Measurements from ENCODE around the gene SLC50A1. TPM values are rescaled to one million over a fixed set of nuclear protein-coding genes. Genes with fewer than 3 reads are reported as not detected.

SLC50A1 gene
- 44.7 TPM for total RNA-seq
- long read RNA-seq, transcript SLC50A1-203 (6 exons, 1,300 nt) = major isoform, 19 of 41 reads
- long read RNA-seq, transcript SLC50A1-206 (6 exons, 1,346 nt) = minor isoform, 5 of 41 reads
- long read RNA-seq, transcript SLC50A1-202 (5 exons, 1,218 nt) = minor isoform, 5 of 41 reads
- long read RNA-seq, partial matches to known transcripts = 4 of 41 reads
- long read RNA-seq, other reads (novel, unspliced or antisense) = 4 of 41 reads

- H3K27ac ChIP-seq = peak within 1 kb of the TSS; percentile 91
- peak; percentile 30 for TF ChIP-seq CTCF (IDR thresholded peaks at IDR 0.05)
- H3K27me3 ChIP-seq = no peaks in the 10 kb centered on the region
- intact Hi-C loops (cut with DNase I) = no loop called here
- DNase-seq (peak; percentile 98), ATAC-seq (peak; percentile 91)
- peaks cover 45% of the 10 kb centered on the region for H3K4me1 ChIP-seq
- peak within 1 kb of the TSS; percentile 60 for H3K4me3 ChIP-seq
- H3K36me3 ChIP-seq = peaks cover 47% of the 10 kb centered on the region
- H3K9me3 ChIP-seq = no peaks in the 10 kb centered on the region
Measured at GRCh38 chr1:155135415-155136028, at the start of gene SLC50A1. Gene SLC50A1, plus strand, starts transcription at chr1:155135852. Its CDS starts 60 bp downstream, at chr1:155135912.

DNA sequence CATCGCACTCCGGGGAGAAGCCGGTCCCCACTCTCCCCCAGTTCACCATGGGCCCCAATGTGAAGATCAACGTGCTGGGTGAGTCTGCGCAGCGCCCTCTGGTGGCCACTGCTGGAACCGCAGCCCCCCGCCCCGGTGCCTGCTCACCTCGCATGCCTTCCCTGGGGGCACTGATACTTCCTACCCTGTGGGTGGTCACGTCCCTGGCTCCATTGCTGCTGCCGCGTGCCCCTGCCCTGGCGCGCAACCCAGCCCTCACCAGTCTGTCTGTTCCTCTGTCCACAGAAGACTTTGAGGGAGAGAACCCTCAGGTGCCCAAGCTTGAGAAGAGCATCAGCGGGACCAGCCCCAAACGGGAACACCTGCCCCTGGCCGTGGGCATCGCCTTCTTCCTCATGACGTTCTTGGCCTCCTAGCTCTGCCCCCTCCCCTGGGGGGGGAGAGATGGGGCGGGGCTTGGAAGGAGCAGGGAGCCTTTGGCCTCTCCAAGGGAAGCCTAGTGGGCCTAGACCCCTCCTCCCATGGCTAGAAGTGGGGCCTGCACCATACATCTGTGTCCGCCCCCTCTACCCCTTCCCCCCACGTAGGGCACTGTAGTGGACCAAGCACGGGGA, 49.4 kb upstream of the SLC50A1 start:
- Histone ChIP-seq H3K36me3 (no peaks in the 10 kb centered on the region), H3K4me3 (peak overlapping the region; percentile 80), H3K27me3 (peaks cover 32% of the 10 kb centered on the region), H3K27ac (no peak overlapping the region), H3K9me3 (no peaks in the 10 kb centered on the region), H3K4me1 (peaks cover 28% of the 10 kb centered on the region)
- intact Hi-C loops (cut with DNase I) = no loop called here
- ATAC-seq = peak; percentile 63
- peak; percentile 99 for TF ChIP-seq CTCF (IDR thresholded peaks at IDR 0.05)
- peak; percentile 86 for DNase-seq

DNA sequence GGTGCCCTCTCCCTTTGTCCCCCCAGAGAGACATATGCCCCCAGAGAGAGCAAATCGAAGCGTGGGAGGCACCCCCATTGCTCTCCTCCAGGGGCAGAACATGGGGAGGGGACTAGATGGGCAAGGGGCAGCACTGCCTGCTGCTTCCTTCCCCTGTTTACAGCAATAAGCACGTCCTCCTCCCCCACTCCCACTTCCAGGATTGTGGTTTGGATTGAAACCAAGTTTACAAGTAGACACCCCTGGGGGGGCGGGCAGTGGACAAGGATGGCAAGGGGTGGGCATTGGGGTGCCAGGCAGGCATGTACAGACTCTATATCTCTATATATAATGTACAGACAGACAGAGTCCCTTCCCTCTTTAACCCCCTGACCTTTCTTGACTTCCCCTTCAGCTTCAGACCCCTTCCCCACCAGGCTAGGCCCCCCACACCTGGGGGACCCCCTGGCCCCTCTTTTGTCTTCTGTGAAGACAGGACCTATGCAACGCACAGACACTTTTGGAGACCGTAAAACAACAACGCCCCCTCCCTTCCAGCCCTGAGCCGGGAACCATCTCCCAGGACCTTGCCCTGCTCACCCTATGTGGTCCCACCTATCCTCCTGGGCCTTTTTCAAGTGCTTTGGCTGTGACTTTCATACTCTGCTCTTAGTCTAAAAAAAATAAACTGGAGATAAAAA, 48.7 kb upstream of the SLC50A1 start:
- intact Hi-C loops (cut with DNase I) = no loop called here
- Histone ChIP-seq H3K4me3 (no peak overlapping the region), H3K36me3 (no peaks in the 10 kb centered on the region), H3K4me1 (peaks cover 21% of the 10 kb centered on the region), H3K27ac (no peak overlapping the region), H3K27me3 (peaks cover 25% of the 10 kb centered on the region), H3K9me3 (no peaks in the 10 kb centered on the region)
- DNase-seq (no peak), ATAC-seq (no peak)
- no peak for TF ChIP-seq CTCF (IDR thresholded peaks at IDR 0.05)

DNA sequence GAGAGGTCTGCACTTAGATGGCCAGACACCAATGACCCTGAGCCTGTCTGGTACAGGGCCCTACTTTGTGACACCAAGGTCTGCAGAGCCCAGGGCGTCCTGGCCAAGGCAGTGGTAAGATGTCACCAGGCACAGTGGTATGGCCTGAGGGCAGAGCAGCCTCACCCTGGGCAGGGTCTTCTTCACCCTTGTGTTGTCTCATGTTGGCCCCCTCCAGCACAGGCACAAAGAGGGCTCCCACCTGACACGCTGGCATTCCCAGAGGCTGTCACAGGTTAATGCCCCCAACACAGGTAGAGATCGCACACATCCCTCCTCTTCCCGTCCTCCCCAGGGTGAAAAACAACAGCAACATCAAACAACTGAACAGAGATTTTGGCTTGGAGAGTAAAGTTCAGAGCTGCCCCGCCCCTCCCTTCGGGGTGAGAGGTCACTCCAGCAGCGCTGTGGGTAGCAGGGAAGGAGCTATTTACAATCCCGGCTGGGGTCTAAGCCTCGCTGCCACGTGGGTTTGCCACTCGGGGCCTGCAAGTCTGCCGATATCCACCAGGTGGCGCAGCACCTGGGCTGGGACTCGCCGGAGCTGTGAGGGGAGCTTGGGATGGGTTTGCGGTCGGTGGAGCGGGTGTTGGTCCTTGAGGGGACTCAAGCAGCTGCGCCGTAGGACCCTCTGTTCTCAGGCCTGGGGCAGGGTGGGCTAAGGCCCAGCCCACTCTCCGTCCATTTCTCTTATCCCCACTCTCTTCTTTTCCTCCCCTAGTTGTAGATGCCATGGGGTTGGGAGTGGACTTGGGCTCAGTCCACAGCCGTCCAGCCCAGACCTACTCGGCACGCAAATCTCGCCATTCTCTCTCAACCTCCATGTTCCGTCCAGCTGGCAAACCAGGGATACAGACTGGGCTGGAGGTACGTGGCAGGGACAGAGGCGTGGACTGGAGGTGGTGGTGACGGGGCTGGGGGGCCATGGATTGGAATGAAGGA, 44.3 kb upstream of the SLC50A1 start:
- peak; percentile 84 for ATAC-seq
- intact Hi-C loops (cut with DNase I) = loop anchor here (5.0 kb wide), 2 partner anchors 36 to 76 kb away; partner anchors contain the start of gene EFNA1
- H3K9me3 ChIP-seq = no peaks in the 10 kb centered on the region
- no peak overlapping the region for H3K27ac ChIP-seq
- H3K27me3 ChIP-seq = no peaks in the 10 kb centered on the region
- no peaks in the 10 kb centered on the region for H3K36me3 ChIP-seq
- DNase-seq = peak; percentile 89
- H3K4me1 ChIP-seq = peaks cover 12% of the 10 kb centered on the region
- peak; percentile 99 for TF ChIP-seq CTCF (IDR thresholded peaks at IDR 0.05)
- no peak overlapping the region for H3K4me3 ChIP-seq

DNA sequence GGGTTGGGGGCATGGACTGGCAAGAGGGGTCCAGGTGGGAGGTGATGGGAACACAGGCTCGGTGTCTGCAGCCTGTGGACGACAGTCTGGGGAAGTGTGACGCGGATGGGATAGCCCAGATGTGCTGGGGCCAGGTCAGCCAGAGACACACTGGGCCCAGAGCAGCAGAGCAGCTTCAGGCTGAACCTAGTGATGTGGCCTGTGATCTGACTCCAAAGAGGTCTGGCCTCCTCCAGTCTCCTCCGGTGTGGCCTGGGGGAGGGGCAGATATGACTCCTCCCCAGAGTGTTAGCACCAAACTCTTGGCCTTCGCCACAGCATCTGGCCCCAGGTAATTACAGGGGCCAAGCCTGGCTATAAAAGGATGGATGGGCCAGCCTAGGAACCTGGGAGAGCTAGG, 43.5 kb upstream of the SLC50A1 start:
- intact Hi-C loops (cut with DNase I) = loop anchor here (5.0 kb wide), 2 partner anchors 35 to 75 kb away; partner anchors contain the start of gene EFNA1
- DNase-seq = no peak
- no peaks in the 10 kb centered on the region for H3K27me3 ChIP-seq

More for the DNA sequence above, 43.5 kb upstream of the SLC50A1 start:
- Histone ChIP-seq H3K4me1 (peaks cover 12% of the 10 kb centered on the region), H3K36me3 (no peaks in the 10 kb centered on the region), H3K4me3 (no peak overlapping the region), H3K27ac (no peak overlapping the region), H3K9me3 (no peaks in the 10 kb centered on the region)
- TF ChIP-seq CTCF (IDR thresholded peaks at IDR 0.05) = no peak
- ATAC-seq = no peak
